WERI-Rb-1 (cell line): ENCODE measurements around the gene EXOC1.

Experiments
- DNase-seq: peaks from one replicate; pipeline ENCODE4 v3.0.0-alpha.2; 2020
- H3K27ac ChIP-seq: fragments of 250-450 bp; sonication (Bioruptor Pico); 2 replicates; pipeline ENCODE4 v1.5.1; 2020; ENCODE audit warnings: mild to moderate bottlenecking, moderate library complexity
- H3K27me3 ChIP-seq: fragments of 250-450 bp; sonication (Bioruptor Pico); 2 replicates; pipeline ENCODE4 v1.5.1; 2021; ENCODE audit warnings: mild to moderate bottlenecking, low read depth, moderate library complexity; ENCODE audit not compliant: insufficient read depth, severe bottlenecking
- H3K36me3 ChIP-seq: fragments of 250-450 bp; sonication (Bioruptor Pico); 2 replicates; pipeline ENCODE4 v1.5.1; 2020; ENCODE audit warnings: mild to moderate bottlenecking, moderate library complexity
- H3K4me3 ChIP-seq: 2 replicates; pipeline ENCODE4 v1.5.1; 2011; ENCODE audit warnings: low read depth, mild to moderate bottlenecking, control low read depth, low read length
- H3K9me3 ChIP-seq: fragments of 250-450 bp; sonication (Bioruptor Pico); 2 replicates; pipeline ENCODE4 v1.5.1; 2021; ENCODE audit warnings: mild to moderate bottlenecking, moderate library complexity; ENCODE audit not compliant: severe bottlenecking
- CTCF ChIP-seq: IDR thresholded peaks from 2 replicates; pipeline ENCODE4 v1.5.1; 2011; ENCODE audit warnings: low read depth, mild to moderate bottlenecking, control low read depth, inconsistent platforms, low read length

EXOC1 gene

GRCh38 chr4:55820279-55820678, 33.2 kb upstream of the EXOC1 start:
- no peak overlapping the region for H3K4me3 ChIP-seq
- H3K9me3 ChIP-seq: no peaks in the 10 kb centered on the region
- TF ChIP-seq CTCF: no peak
- no peak for DNase-seq
- H3K27ac ChIP-seq: no peak overlapping the region
- no peaks in the 10 kb centered on the region for H3K36me3 ChIP-seq
- H3K27me3 ChIP-seq: no peaks in the 10 kb centered on the region

DNA sequence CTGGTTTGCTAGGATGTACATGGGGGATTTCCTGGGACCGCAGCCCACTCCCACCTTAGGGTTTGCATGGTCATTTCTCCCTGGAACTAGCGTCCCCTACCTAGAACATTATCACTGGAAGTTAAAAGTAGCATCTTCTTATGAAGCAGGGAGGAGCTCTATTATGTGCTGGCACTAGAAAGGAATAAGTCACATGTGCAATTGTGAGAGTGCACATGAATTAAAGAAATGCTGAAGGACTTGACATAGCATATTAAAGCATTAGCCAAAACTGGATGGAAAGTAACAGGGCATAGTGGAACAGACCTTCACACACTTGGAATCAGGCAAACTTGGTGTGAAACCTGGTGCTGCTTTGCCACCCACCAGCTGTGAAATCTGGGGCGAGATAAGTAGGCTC, 31.1 kb upstream of the EXOC1 start:
- DNase-seq: no peak
- H3K27ac ChIP-seq: no peak overlapping the region
- H3K36me3 ChIP-seq: no peaks in the 10 kb centered on the region
- no peaks in the 10 kb centered on the region for H3K27me3 ChIP-seq
- no peaks in the 10 kb centered on the region for H3K9me3 ChIP-seq
- no peak for TF ChIP-seq CTCF
- H3K4me3 ChIP-seq: no peak overlapping the region

DNA sequence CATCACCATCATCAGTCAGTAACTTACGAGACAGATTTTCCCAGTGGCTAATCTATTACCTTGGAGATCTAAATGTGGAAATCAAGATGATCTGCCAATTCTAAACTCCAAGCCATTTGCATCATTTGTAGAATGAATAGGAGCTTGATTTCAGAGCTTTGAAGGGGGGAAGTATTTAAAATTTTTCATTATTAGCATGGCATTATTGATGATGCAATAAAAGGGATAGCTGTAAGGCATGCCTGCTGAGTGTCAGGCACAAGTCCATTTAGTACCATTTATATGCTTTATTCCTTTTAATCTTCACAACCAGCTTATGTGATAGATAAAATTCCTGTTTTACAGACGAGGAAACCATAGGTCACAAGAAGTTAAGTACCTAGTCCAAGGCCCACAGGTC, 28.6 kb upstream of the EXOC1 start:
- no peak for TF ChIP-seq CTCF
- H3K4me3 ChIP-seq: no peak overlapping the region
- no peaks in the 10 kb centered on the region for H3K27me3 ChIP-seq
- DNase-seq: no peak
- no peaks in the 10 kb centered on the region for H3K9me3 ChIP-seq
- H3K27ac ChIP-seq: no peak overlapping the region
- no peaks in the 10 kb centered on the region for H3K36me3 ChIP-seq

DNA sequence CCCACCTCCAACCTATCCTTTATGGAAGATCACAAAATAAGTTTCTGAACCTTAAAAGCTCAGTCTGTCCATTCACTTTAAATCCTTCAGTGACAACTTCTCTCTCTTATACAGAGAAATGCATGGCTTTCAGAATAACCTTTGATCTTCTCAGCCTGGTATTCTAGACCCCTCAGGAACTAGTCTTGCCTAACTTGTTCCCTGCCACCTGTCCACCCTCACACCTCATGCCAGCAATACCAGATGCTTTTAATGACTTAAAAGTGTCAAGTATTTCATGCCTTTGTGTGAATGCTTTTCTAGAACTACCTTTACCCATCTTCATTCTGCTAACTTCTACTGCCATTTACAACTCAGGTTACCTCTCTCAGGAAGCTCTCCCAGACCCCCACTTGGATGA, 26.5 kb upstream of the EXOC1 start:
- Histone ChIP-seq H3K9me3 (no peaks in the 10 kb centered on the region), H3K4me3 (no peak overlapping the region), H3K27me3 (no peaks in the 10 kb centered on the region), H3K36me3 (no peaks in the 10 kb centered on the region), H3K27ac (no peak overlapping the region)
- no peak for TF ChIP-seq CTCF
- DNase-seq: no peak

DNA sequence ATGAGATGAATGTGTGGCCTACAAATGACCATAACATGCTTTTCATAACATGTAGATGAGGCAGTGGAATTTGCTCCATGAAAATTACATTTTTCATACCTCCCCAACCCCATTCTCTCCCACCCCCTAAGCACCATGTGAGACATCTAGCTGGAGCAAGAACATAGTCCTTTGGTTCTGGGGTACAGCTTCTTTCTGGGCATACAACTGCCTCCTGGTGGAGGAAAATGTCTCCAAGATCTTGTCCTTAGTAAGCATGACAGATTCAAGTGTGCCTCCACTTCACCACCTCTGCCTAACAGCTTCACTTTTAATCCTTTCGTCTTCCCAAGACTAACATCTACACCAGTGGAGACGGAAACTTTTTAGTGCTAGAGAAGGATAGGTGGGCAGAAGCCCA, 25.9 kb upstream of the EXOC1 start:
- H3K36me3 ChIP-seq: no peaks in the 10 kb centered on the region
- H3K27ac ChIP-seq: no peak overlapping the region
- H3K27me3 ChIP-seq: no peaks in the 10 kb centered on the region
- TF ChIP-seq CTCF: no peak
- H3K4me3 ChIP-seq: no peak overlapping the region
- no peak for DNase-seq
- H3K9me3 ChIP-seq: no peaks in the 10 kb centered on the region

DNA sequence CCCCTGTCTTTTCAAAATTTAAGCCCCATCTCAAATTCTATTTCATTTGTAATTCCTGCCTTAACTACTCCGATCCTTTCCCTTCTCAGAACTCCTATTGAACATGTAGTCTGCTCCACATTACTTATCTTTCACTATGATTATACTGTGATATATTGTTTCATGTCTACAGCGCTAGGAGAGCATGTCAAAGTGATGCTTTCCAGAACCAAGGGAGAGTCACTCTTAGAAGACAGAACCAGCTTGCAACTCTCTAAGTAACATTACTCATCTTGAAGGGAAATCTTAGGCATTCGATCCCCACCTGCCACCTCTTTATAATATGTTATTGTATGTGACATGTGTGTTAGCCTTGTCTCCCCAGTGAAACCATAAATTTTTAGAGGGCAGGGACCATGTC, 23.4 kb upstream of the EXOC1 start:
- DNase-seq: no peak

More for the DNA sequence above, 23.4 kb upstream of the EXOC1 start:
- Histone ChIP-seq H3K4me3 (no peak overlapping the region), H3K36me3 (no peaks in the 10 kb centered on the region), H3K9me3 (no peaks in the 10 kb centered on the region), H3K27ac (no peak overlapping the region), H3K27me3 (no peaks in the 10 kb centered on the region)
- no peak for TF ChIP-seq CTCF
